BJ (cell line): ENCODE data around the gene PKD1. TPM values are rescaled to one million over a fixed set of nuclear protein-coding genes. Genes with fewer than 3 reads are reported as not detected.

Source experiments
- CTCF ChIA-PET: fragments of 350-600 bp; formaldehyde crosslinking; extraction: SDS; loops from one replicate; lab custom pipeline; 2021; ENCODE audit warnings: antibody characterized with exemption, inconsistent platforms; lab: Yijun Ruan, JAX
- POLR2A ChIA-PET: fragments of 300-600 bp; sonication (Branson Sonifier 250); formaldehyde crosslinking; extraction: SDS; loops from one replicate; lab custom pipeline; 2021; ENCODE audit warnings: antibody characterized with exemption; lab: Charles Lee
- DNase-seq: peaks from one replicate; pipeline ENCODE4 v3.0.0-alpha.2; 2011; ENCODE audit warnings: low read depth
- H3K27me3 ChIP-seq: 2 replicates; pipeline ENCODE4 v1.6.0; 2011; ENCODE audit warnings: low read length; ENCODE audit not compliant: control insufficient read depth, insufficient read depth
- H3K36me3 ChIP-seq: 2 replicates; pipeline ENCODE4 v1.5.1; 2011; ENCODE audit warnings: low read length; ENCODE audit not compliant: control insufficient read depth, insufficient read depth
- H3K4me3 ChIP-seq: 2 replicates; pipeline ENCODE4 v1.5.1; 2011; ENCODE audit warnings: low read depth, mild to moderate bottlenecking, control low read depth, low read length
- polyA plus RNA-seq: library from polyadenylated mRNA; depleted of rRNA; stranded (reverse); fragments of >200 nt; gene quantifications from 2 replicates; pipeline ENCODE4 v1.2.3, GENCODE V29; 2011
- TF ChIP-seq, protein P1 (sequence below): IDR thresholded peaks from 2 replicates; pipeline ENCODE4 v1.5.1; 2011; ENCODE audit warnings: low read depth, mild to moderate bottlenecking, control low read depth, inconsistent platforms, low read length, moderate library complexity; ENCODE audit not compliant: insufficient read depth

Gene PKD1
- polyA plus RNA-seq, 1 experiment, result 76.1 TPM

DNA sequence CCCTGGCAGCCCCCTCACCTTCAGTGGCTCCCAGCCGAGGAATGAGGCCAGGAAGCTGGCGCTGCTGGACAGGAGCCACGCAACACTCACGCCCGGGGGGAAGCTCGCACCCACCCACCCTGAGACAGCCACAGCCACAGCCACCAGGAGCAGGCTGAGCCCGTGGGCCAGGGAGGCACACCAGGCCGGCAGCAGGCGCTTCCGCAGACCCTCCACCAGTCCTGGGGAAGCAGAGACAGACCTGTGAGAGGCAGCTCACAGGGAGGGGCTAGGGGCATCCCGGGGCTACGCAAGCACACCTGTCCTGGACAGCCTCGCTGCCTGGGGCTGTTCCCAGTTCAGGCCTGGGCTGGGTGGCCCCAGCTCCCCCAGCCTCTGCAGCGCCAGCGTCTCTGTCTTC, 41.9 kb downstream of the PKD1 start:
- Histone ChIP-seq H3K27me3 (no peaks in the 10 kb centered on the region), H3K4me3 (no peak overlapping the region), H3K36me3 (peaks cover 69% of the 10 kb centered on the region)
- POLR2A ChIA-PET, result no interaction called here
- DNase-seq, result no peak
- TF ChIP-seq, protein P1, sequence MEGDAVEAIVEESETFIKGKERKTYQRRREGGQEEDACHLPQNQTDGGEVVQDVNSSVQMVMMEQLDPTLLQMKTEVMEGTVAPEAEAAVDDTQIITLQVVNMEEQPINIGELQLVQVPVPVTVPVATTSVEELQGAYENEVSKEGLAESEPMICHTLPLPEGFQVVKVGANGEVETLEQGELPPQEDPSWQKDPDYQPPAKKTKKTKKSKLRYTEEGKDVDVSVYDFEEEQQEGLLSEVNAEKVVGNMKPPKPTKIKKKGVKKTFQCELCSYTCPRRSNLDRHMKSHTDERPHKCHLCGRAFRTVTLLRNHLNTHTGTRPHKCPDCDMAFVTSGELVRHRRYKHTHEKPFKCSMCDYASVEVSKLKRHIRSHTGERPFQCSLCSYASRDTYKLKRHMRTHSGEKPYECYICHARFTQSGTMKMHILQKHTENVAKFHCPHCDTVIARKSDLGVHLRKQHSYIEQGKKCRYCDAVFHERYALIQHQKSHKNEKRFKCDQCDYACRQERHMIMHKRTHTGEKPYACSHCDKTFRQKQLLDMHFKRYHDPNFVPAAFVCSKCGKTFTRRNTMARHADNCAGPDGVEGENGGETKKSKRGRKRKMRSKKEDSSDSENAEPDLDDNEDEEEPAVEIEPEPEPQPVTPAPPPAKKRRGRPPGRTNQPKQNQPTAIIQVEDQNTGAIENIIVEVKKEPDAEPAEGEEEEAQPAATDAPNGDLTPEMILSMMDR, result no peak
- CTCF ChIA-PET, result no interaction called here

DNA sequence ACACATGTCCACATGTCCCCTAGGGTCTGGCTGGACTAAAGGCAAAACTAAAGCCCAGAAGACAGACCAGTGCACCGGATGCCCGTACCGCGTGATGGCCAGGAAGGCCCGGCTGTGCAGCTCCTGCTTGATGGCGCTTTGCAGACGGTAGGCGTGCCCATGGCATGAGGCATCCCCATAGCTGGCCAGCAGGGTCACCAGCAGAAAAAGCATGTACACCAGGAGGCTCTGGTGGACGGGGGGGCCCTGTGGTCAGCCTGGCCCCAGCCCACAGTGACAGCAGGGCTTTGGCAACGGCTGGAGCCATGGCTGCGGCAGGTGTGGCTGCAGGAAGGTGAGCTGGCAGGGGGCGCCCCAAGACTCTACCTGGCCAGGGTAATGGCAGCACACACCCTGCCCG, 42.8 kb downstream of the PKD1 start:
- TF ChIP-seq, protein P1, result no peak
- POLR2A ChIA-PET, result no interaction called here
- Histone ChIP-seq H3K27me3 (no peaks in the 10 kb centered on the region), H3K36me3 (peaks cover 77% of the 10 kb centered on the region), H3K4me3 (no peak overlapping the region)
- CTCF ChIA-PET, result no interaction called here
- no peak for DNase-seq

DNA sequence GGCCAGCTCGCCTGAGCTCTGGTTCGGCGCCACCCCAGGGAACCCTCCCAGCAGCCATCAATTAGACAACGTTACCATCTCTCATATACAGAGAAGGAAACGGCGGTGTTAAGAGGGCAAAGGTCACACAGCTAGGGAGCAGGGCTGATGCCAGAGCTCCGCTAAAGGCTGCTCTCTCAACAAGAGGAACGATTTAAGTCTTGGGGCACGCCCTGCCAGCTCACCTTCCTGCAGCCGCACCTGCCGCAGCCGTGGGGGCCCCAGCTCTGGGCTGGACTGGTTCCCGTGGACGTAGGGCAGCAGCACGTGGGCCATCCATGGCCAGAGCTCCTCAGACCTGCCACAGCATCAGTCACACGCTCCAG, 43.5 kb downstream of the PKD1 start:
- ChIA-PET CTCF (interaction anchor here (0.6 to 0.9 kb wide), 4 partner anchors 35 to 70 kb away, joined by 3 to 5 read pairs (median 3); no protein-coding TSS in a partner anchor), POLR2A (no interaction called here)
- Histone ChIP-seq H3K4me3 (no peak overlapping the region), H3K36me3 (peaks cover 79% of the 10 kb centered on the region), H3K27me3 (no peaks in the 10 kb centered on the region)
- no peak for DNase-seq
- TF ChIP-seq, protein P1, result no peak

DNA sequence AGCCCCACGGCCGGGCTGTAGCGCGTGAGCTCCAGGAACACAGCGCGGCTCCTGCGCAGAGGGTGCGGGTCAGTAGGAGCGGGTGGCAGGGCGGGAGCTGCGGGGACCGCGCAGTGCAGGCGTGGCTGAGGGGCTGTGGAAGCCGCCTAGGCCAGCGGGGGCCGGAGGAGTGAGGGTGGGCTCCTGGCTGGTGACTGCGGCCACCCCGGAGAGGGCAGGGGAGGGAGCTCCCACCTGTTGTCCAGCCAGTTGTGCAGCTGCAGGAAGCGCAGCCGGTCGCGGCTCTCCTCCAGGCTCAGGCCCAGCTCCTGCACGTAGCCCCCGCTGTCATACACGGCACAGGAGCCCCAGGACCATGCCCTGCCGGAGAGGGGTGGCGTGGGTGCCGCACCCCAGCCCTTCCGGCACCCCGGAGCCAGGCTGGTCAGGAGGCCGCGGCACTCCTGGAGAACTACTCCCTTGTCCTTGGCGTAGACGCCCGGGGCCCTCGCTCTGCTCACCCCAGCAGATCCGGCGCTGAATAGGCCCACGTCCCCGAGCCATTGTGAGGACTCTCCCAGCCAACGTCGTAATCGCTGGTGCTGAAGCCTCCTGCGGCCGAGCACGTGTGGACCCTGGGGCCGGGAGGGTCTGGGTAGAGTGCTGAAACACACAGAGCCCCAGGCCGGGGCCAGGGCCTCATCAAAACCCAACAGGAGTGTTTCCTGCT, 44.0 kb downstream of the PKD1 start:
- ChIA-PET POLR2A (no interaction called here), CTCF (interaction anchor here (0.6 to 1.2 kb wide), 5 partner anchors 35 to 69 kb away, joined by 3 to 5 read pairs (median 3); no protein-coding TSS in a partner anchor)
- H3K4me3 ChIP-seq, result no peak overlapping the region
- TF ChIP-seq, protein P1, result no peak
- H3K27me3 ChIP-seq, result no peaks in the 10 kb centered on the region
- DNase-seq, result no peak
- peaks cover 76% of the 10 kb centered on the region for H3K36me3 ChIP-seq

DNA sequence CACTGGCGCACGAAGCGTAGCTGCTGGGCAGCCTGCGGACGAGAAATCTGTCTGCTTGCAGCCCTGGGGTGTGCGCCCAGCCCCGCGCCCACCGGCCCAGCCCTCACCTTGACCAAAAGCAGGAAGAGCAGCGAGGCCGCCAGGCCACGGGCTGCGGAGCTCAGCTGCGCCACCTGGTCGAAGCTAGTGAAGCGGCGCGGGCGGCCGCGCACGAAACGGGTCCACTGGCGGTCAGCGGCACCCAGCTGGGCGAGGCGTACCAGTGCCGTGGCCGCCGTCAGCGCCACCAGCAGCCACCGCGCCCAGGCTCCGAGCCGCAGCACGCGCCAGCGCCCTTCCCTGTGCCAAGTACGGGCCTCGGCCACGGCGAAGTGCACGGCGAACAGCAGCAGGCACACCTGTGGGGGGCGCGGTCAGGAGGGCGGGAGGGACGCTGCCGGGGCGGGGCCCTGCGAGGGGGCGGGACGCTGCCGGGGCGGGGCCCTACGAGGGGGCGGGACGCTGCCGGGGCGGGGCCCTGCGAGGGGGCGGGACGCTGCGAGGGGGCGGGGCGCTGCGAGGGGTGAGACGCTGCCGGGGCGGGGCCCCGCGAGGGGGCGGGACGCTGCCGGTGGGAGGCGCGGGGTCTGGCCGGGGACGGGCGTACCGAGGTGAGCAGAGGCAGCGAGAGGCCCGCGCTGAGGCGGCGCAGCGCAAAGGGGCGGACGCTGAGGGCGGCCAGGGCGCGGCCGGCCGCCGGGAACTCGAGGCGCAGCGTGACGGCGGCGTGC, 44.7 kb downstream of the PKD1 start:
- TF ChIP-seq, protein P1, result no peak
- H3K4me3 ChIP-seq, result no peak overlapping the region
- H3K36me3 ChIP-seq, result peaks cover 76% of the 10 kb centered on the region
- ChIA-PET POLR2A (no interaction called here), CTCF (interaction anchor here (1.2 to 2.2 kb wide), 2 partner anchors 49 to 67 kb away, joined by 3 to 5 read pairs; no protein-coding TSS in a partner anchor)
- no peak for DNase-seq
- no peaks in the 10 kb centered on the region for H3K27me3 ChIP-seq
